Astrocyte of the cerebellum (primary cell): ENCODE measurements around the gene ADRA2B.
"Not testable (repeated sequence)": the region's sequence is repeated elsewhere in the genome, so short reads cannot be mapped to it uniquely, and the experiment has no call there.

Experiments used
- DNase-seq: peaks from one replicate; pipeline ENCODE4 v3.0.0-alpha.2; 2011; ENCODE audit warnings: low read depth
- H3K4me3 ChIP-seq: 2 replicates; pipeline ENCODE4 v1.5.1; 2011; ENCODE audit warnings: mild to moderate bottlenecking, low read depth, low read length, moderate library complexity
- in situ Hi-C: cut with HindIII; loops from 2 replicates; pipeline ENCODE4 v1.10.0; 2017; ENCODE audit warnings: low sequenced_read_pairs
- TF ChIP-seq, protein P1 (sequence below): IDR thresholded peaks from 2 replicates; pipeline ENCODE4 v1.5.1; 2012; ENCODE audit warnings: low read length, low read depth, moderate library complexity, mild to moderate bottlenecking; ENCODE audit errors: missing control alignments

The ADRA2B gene

DNA sequence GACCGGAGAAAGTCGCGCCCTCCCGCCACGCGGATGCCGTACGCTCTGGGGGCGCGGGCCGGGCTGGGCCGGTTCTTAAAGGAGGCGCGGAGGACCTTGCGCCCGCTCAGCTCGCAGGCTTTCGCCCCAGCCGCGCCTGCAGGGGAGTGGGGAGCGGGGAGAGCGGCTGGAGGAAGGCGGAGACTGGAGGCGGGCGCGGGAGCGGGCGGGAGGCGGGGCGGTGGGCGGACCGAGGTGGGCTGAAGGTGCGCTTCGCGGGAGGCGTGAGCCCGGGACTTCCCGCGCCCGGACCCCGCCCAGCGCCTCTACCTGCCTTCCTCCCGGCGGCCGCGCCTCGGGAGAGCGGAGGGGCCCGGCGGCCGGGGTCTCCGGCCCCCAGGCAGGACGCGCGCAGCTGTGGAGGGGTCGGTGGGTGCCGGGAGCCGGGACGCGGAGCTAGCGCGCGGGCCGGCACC, at the start of gene ADRA2B:
Gene ADRA2B, minus strand, starts transcription at position 148 of the 455 bp plus-strand sequence. CDS start 422 bp downstream, outside the sequence.
- DNase-seq: no peak
- TF ChIP-seq, protein P1, sequence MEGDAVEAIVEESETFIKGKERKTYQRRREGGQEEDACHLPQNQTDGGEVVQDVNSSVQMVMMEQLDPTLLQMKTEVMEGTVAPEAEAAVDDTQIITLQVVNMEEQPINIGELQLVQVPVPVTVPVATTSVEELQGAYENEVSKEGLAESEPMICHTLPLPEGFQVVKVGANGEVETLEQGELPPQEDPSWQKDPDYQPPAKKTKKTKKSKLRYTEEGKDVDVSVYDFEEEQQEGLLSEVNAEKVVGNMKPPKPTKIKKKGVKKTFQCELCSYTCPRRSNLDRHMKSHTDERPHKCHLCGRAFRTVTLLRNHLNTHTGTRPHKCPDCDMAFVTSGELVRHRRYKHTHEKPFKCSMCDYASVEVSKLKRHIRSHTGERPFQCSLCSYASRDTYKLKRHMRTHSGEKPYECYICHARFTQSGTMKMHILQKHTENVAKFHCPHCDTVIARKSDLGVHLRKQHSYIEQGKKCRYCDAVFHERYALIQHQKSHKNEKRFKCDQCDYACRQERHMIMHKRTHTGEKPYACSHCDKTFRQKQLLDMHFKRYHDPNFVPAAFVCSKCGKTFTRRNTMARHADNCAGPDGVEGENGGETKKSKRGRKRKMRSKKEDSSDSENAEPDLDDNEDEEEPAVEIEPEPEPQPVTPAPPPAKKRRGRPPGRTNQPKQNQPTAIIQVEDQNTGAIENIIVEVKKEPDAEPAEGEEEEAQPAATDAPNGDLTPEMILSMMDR: no peak
- peak within 1 kb of the TSS; percentile 26 for H3K4me3 ChIP-seq
- in situ Hi-C loops: no loop called here

DNA sequence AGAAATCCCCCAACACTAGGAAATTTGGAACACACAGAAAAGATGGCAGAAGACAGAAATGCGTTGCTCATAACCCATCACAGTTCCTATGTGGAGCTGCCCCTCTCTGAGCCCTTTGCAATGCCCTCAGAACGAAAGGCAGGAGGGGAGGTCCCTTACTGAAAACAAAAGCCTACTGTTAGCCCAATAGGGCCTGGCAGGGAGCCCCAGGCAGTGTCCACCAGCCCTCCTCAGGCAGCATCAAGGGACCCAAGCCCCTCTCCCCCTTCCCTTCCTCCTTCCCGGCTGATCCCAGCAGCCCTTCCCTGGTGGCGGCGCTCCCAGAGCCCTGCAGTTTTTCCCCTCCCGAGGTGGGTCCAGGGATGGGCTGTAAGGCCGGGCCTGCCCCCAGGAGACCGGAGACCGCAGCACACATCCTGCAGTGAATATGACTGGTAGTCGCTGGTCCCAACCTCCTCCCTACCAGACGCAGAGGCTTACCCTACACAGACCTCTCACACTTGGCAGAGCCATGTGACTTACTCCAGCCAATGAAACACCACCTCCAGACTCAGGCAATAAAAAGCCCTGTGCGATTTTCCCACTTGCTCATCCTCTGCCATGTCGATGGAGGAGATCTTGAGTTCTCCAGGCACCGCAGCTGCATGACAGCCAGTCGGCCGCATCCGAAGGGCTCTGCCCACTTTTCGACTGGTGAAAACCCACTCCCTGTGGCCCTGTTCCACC, 48.3 kb upstream of the ADRA2B start:
- DNase-seq: no peak
- TF ChIP-seq, protein P1: no peak
- H3K4me3 ChIP-seq: no peak overlapping the region
- in situ Hi-C loops: no loop called here

DNA sequence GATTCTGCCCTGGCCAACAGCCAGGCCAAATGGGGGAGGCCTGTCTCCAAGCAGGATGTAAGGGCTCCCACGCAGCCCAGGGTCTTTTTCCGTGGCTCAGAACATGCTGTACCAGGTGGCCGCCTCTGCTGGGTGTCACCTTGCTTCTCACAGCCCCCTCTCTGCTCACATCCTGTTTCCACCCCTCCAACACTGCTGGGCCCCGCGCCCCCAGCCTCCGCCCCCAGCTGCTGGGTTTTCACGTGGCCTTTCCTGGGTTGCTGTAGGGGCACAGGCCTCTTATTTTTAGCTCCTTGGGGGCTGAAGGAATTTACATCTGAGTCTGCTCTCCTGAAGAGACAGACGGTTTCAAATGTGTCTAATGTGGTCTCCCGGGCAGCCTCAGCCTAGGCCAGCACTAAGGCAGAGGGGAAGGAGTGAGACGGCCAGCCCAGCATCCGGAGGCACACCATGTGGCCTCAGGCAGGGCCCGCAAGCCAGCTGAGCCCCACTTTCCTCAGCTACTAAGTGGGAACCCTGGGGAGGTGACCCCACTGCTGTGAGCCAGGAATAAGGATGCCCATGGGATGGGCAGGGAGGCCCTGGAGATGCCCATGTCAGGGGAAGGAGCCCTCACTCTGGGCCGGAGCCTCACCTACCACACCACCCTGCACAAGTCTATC, 47.5 kb upstream of the ADRA2B start:
- in situ Hi-C loops: no loop called here
- TF ChIP-seq, protein P1: no peak
- H3K4me3 ChIP-seq: no peak overlapping the region
- DNase-seq: no peak

DNA sequence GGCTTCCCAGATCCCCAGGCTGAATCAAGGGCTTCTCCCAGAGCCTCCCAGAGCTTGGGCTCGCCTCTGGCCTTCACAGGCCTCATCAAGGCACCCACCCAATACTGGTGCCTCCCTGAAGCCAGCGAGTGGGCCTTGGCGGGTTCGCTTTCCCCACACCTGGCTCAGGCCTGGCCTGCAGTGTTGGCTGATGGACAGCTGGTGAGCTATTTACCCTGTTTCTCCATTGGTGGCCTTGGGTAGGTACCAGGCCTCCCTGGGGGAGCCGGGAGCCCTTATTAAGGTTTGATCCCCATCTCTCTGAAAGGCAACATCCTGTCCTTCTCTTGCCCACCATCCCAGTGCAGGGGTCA, 47.0 kb upstream of the ADRA2B start:
- no peak overlapping the region for H3K4me3 ChIP-seq
- in situ Hi-C loops: no loop called here
- TF ChIP-seq, protein P1: no peak
- no peak for DNase-seq

DNA sequence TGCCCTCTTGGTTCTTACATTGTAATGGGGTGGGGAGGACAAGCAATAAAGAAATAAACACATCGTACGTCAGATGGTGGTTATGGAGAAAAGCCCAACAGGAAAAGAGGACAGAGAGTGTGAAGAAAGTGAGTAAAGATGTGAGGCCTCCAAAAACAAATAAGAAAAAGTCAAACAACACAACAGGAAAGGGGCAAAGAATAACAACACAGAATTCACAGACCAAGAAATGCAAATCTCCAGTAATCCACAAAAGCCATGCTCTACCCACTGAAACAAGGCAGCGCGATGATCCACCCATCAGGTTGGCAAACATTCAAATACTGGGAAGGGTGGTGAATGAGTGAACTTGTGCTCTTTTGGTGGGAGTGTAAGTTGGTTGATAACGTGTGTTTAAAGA, 45.5 kb upstream of the ADRA2B start:
- H3K4me3 ChIP-seq: no peak overlapping the region
- DNase-seq: no peak
- in situ Hi-C loops: no loop called here
- TF ChIP-seq, protein P1: no peak

DNA sequence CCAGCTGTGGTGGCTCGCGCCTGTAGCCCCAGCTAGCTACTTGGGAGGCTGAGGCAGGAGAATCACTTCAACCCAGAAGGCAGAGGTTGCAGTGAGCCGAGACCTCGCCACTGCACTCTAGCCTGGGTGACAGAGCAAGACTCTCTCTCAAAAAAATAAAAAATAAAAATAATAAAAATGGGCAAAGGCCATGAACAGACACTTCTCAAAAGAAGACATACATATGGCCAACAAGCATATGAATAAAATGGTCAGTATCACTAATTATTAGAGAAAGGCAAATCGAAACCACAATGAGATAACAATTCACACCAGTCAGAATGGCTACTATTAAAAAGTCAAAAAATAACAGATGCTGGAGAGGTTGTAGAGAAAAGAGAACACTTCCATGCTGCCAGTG, 44.0 kb upstream of the ADRA2B start:
- in situ Hi-C loops, H3K4me3 ChIP-seq, DNase-seq: not testable (repeated sequence)
